SJSA1 (cell line): ENCODE measurements around the gene PLA2G15. TPM values are rescaled to one million over a fixed set of nuclear protein-coding genes. Genes with fewer than 3 reads are reported as not detected.

Source experiments
- DNase-seq, 2 experiments: peaks; one replicate each; pipeline ENCODE4 v3.0.0-alpha.2; 2015 to 2020; ENCODE audit warnings: low spot score in 2 of 2, low read depth in 1 of 2
- H3K27ac ChIP-seq: fragments of 250-450 bp; sonication (Bioruptor Pico); 2 replicates; pipeline ENCODE4 v1.5.1; 2020; ENCODE audit warnings: mild to moderate bottlenecking, moderate library complexity
- H3K27me3 ChIP-seq: fragments of 250-450 bp; sonication (Bioruptor Pico); replicated peaks from 2 replicates; pipeline ENCODE4 v1.5.1; 2020; ENCODE audit warnings: mild to moderate bottlenecking, moderate library complexity
- H3K36me3 ChIP-seq: fragments of 250-450 bp; sonication (Bioruptor Pico); 2 replicates; pipeline ENCODE4 v1.5.1; 2020; ENCODE audit warnings: mild to moderate bottlenecking
- H3K4me1 ChIP-seq: fragments of 250-450 bp; sonication (Bioruptor Pico); replicated peaks from 2 replicates; pipeline ENCODE4 v1.6.1; 2021; ENCODE audit warnings: mild to moderate bottlenecking
- H3K4me3 ChIP-seq: fragments of 250-450 bp; sonication (Bioruptor Pico); 2 replicates; pipeline ENCODE4 v1.5.1; 2020; ENCODE audit warnings: mild to moderate bottlenecking
- H3K9me3 ChIP-seq: fragments of 250-450 bp; sonication (Bioruptor Pico); replicated peaks from 2 replicates; pipeline ENCODE4 v1.5.1; 2020; ENCODE audit warnings: mild to moderate bottlenecking
- total RNA-seq: library from RNA; depleted of rRNA; stranded (reverse); fragments of >200 nt; shearing (Covaris generic); gene quantifications from 2 replicates; pipeline ENCODE4 v1.2.3, GENCODE V29; 2014; rRNA removed

Gene PLA2G15, protein sequence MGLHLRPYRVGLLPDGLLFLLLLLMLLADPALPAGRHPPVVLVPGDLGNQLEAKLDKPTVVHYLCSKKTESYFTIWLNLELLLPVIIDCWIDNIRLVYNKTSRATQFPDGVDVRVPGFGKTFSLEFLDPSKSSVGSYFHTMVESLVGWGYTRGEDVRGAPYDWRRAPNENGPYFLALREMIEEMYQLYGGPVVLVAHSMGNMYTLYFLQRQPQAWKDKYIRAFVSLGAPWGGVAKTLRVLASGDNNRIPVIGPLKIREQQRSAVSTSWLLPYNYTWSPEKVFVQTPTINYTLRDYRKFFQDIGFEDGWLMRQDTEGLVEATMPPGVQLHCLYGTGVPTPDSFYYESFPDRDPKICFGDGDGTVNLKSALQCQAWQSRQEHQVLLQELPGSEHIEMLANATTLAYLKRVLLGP
- total RNA-seq, result 20.3 and 28.9 TPM in 2 replicates

DNA sequence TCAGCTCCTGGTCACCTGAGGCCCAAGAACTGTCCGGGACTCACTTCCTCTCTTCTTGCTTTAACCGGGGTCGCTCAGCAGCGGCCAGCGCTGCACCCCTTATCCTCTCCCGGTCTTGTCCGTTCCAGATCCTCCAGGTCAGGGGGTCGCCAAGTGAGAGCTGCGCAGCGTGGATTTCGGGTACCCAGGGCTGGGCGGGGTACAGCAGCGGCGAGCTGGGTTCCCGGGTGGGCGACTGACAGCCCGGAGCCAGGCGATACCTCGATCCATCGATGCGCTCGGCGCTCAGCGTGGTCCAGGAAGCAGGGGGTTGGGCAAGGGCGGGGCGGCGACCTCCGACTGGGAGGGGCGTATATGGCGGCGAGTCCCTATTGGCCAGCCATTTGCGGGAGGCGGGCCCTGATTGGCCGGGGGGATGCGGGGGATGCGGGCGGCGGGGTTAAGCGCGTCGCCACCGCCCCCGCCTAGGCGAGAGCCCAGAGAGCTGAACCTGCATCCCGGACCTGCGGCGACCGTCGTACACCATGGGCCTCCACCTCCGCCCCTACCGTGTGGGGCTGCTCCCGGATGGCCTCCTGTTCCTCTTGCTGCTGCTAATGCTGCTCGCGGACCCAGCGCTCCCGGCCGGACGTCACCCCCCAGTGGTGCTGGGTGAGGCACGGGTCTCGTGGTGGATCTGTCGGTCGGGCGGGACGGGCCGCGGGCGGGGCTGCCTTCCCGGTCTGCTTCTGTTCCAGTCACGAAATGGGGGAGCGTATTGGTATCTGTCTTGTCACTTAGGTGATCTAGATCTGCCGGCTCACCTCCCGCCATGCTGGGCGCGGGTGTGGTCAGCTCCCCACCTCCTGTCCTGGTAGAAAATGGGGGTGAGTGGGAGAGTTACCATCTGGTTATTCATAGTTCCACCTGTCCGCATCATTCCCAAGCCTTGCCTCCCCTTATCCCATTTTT lies at the start of gene PLA2G15:
TSS of gene PLA2G15 (plus strand) at position 471 of the 951 bp plus-strand sequence. CDS start at position 525, 54 bp downstream.
- peak; percentile 84 to 97 for DNase-seq
- Histone ChIP-seq H3K27me3 (no peaks in the 10 kb centered on the region), H3K4me3 (peak within 1 kb of the TSS; percentile 76), H3K9me3 (no peaks in the 10 kb centered on the region), H3K27ac (0 out of 2 replicates have a peak within 1 kb of the TSS, but pooled peaks have one; percentile 10), H3K4me1 (peaks cover 16% of the 10 kb centered on the region), H3K36me3 (peaks cover 8% of the 10 kb centered on the region; the same call in 1 of the 2 replicates)

DNA sequence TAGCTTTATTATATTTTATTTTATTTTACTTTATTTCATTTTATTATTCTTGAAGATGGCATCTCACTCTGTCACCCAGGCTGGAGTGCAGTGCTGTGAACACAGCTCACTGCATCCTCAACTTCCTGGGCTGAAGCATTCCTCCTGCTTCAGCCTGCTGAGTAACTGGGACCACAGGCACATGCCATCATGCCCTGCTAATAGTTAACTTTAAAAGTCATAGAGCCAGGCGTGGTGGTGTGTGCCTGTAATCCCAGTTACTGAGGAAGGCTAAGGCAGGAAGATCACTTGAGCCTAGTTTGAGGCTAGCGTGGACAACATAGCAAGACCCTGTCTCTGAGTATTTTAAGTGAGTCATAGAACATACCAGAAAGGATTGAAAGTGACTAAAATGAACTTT lies 47.9 kb upstream of the PLA2G15 start:
- Histone ChIP-seq H3K27ac (no peak overlapping the region), H3K36me3 (peaks cover 18% of the 10 kb centered on the region), H3K27me3 (no peaks in the 10 kb centered on the region), H3K4me3 (no peak overlapping the region), H3K4me1 (peaks cover 15% of the 10 kb centered on the region), H3K9me3 (no peaks in the 10 kb centered on the region)
- DNase-seq, result no peak

GRCh38 chr16:68200088-68200783 lies 44.9 kb upstream of the PLA2G15 start:
- no peaks in the 10 kb centered on the region for H3K27me3 ChIP-seq
- H3K4me3 ChIP-seq, result no peak overlapping the region
- H3K36me3 ChIP-seq, result peaks cover 10% of the 10 kb centered on the region; the same call in 1 of the 2 replicates
- H3K27ac ChIP-seq, result no peak overlapping the region
- DNase-seq, result peak in 1 of 2 experiments; percentile 21
- no peaks in the 10 kb centered on the region for H3K9me3 ChIP-seq
- H3K4me1 ChIP-seq, result peaks cover 15% of the 10 kb centered on the region

GRCh38 chr16:68202091-68202519 lies 43.1 kb upstream of the PLA2G15 start:
- no peak overlapping the region for H3K4me3 ChIP-seq
- peaks cover 15% of the 10 kb centered on the region for H3K4me1 ChIP-seq
- no peaks in the 10 kb centered on the region for H3K27me3 ChIP-seq
- DNase-seq, result no peak
- no peaks in the 10 kb centered on the region for H3K9me3 ChIP-seq
- H3K27ac ChIP-seq, result no peak overlapping the region
- H3K36me3 ChIP-seq, result peaks cover 10% of the 10 kb centered on the region; the same call in 1 of the 2 replicates

DNA sequence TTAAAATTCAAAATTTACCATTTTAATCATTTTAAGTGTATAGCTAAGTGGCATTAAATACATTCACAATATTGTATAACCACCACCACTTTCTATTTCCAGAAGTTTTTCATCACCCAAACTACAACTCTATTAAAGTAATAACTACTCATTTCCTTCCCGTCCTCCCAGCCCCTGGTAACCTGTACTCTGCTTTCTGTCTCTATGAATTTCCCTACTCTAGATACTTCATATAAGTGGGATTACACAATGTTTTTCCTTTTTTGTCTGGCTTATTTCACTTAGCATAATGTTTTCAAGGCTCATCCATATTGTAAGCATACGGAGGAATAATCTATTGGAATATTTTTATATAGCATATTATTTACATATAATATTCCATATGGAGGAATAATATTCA lies 38.9 kb upstream of the PLA2G15 start:
- H3K9me3 ChIP-seq, result no peaks in the 10 kb centered on the region
- no peak overlapping the region for H3K27ac ChIP-seq
- H3K27me3 ChIP-seq, result no peaks in the 10 kb centered on the region
- peaks cover 10% of the 10 kb centered on the region; the same call in 1 of the 2 replicates for H3K36me3 ChIP-seq
- H3K4me1 ChIP-seq, result peaks cover 8% of the 10 kb centered on the region
- H3K4me3 ChIP-seq, result no peak overlapping the region
- no peak for DNase-seq

GRCh38 chr16:68214726-68215125 lies 30.4 kb upstream of the PLA2G15 start:
- Histone ChIP-seq H3K27ac (no peak overlapping the region), H3K9me3 (no peaks in the 10 kb centered on the region), H3K4me1 (no peaks in the 10 kb centered on the region), H3K4me3 (no peak overlapping the region), H3K27me3 (no peaks in the 10 kb centered on the region), H3K36me3 (0 out of 2 replicates have a peak, but pooled peaks cover under 1% of the 10 kb centered on the region)
- DNase-seq, result no peak

DNA sequence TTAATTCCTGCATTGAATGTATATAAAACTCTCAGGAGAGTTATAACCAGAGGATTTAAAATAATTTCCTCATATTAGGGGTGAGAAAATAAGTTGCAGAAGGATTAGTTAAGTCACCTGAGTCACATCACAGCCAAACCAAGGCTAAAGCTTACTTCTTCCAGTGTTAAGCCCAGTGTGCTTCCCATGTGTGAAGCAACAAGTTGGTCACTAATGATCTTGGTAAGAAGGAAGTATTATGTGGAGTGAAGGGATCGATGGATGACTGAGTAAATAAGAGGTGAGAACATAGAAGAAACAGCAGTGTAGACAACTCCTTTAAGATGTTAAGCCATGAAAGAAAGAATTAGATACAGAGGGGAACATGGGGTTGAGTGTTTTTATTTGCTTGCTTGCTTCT lies 29.9 kb upstream of the PLA2G15 start:
- Histone ChIP-seq H3K4me3 (no peak overlapping the region), H3K4me1 (no peaks in the 10 kb centered on the region), H3K27me3 (no peaks in the 10 kb centered on the region), H3K27ac (no peak overlapping the region), H3K9me3 (no peaks in the 10 kb centered on the region), H3K36me3 (no peaks in the 10 kb centered on the region)
- no peak for DNase-seq

GRCh38 chr16:68216240-68216639 lies 28.9 kb upstream of the PLA2G15 start:
- Histone ChIP-seq H3K27me3 (no peaks in the 10 kb centered on the region), H3K36me3 (no peaks in the 10 kb centered on the region), H3K9me3 (no peaks in the 10 kb centered on the region), H3K4me1 (no peaks in the 10 kb centered on the region), H3K27ac (no peak overlapping the region), H3K4me3 (no peak overlapping the region)
- DNase-seq, result no peak

DNA sequence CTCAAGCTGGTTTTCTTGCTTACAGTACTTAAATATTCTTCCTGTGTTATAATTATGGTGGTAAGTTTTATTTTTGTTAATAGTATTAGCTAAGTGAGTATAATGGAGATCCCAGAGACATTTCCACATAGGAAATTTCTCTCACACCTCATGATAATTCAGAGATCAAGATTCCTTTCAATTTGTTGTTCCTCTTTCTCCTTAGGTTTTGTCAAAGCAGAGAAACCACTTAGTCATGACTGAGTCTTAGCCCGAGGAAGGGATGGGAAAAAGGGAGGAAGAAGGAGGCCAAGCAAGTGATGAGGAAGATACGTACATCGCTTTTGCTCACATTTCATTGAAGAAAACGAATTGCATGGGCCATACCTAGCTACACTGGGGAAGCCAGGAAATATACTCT lies 27.7 kb upstream of the PLA2G15 start:
- no peak for DNase-seq
- no peaks in the 10 kb centered on the region for H3K36me3 ChIP-seq

GRCh38 chr16:68219725-68220351 lies 25.3 kb upstream of the PLA2G15 start:
- H3K4me1 ChIP-seq, result no peaks in the 10 kb centered on the region
- no peak for DNase-seq
- no peaks in the 10 kb centered on the region for H3K36me3 ChIP-seq
- H3K4me3 ChIP-seq, result no peak overlapping the region
- H3K9me3 ChIP-seq, result no peaks in the 10 kb centered on the region
- H3K27ac ChIP-seq, result no peak overlapping the region
- H3K27me3 ChIP-seq, result no peaks in the 10 kb centered on the region

More for the DNA sequence above, 27.7 kb upstream of the PLA2G15 start:
- Histone ChIP-seq H3K27me3 (no peaks in the 10 kb centered on the region), H3K4me1 (no peaks in the 10 kb centered on the region), H3K4me3 (no peak overlapping the region), H3K9me3 (no peaks in the 10 kb centered on the region), H3K27ac (no peak overlapping the region)

GRCh38 chr16:68223072-68223471 lies 22.1 kb upstream of the PLA2G15 start:
- no peak for DNase-seq
- Histone ChIP-seq H3K9me3 (no peaks in the 10 kb centered on the region), H3K36me3 (peaks cover 8% of the 10 kb centered on the region), H3K4me3 (no peak overlapping the region), H3K27me3 (no peaks in the 10 kb centered on the region), H3K27ac (no peak overlapping the region), H3K4me1 (no peaks in the 10 kb centered on the region)

GRCh38 chr16:68226116-68226515 lies 19.1 kb upstream of the PLA2G15 start:
- no peaks in the 10 kb centered on the region for H3K9me3 ChIP-seq
- H3K27me3 ChIP-seq, result no peaks in the 10 kb centered on the region
- no peak overlapping the region for H3K27ac ChIP-seq
- H3K4me3 ChIP-seq, result no peak overlapping the region
- no peak for DNase-seq
- peaks cover 17% of the 10 kb centered on the region for H3K36me3 ChIP-seq
- no peaks in the 10 kb centered on the region for H3K4me1 ChIP-seq
